ENCODE measurements around the gene C1QB. TPM values are rescaled to one million over a fixed set of nuclear protein-coding genes. Genes with fewer than 3 reads are reported as not detected.

The C1QB gene
- total and polyA plus RNA-seq, 2 of the 4 experiments (the other 2 are of a cell fraction) = not detected

DNA sequence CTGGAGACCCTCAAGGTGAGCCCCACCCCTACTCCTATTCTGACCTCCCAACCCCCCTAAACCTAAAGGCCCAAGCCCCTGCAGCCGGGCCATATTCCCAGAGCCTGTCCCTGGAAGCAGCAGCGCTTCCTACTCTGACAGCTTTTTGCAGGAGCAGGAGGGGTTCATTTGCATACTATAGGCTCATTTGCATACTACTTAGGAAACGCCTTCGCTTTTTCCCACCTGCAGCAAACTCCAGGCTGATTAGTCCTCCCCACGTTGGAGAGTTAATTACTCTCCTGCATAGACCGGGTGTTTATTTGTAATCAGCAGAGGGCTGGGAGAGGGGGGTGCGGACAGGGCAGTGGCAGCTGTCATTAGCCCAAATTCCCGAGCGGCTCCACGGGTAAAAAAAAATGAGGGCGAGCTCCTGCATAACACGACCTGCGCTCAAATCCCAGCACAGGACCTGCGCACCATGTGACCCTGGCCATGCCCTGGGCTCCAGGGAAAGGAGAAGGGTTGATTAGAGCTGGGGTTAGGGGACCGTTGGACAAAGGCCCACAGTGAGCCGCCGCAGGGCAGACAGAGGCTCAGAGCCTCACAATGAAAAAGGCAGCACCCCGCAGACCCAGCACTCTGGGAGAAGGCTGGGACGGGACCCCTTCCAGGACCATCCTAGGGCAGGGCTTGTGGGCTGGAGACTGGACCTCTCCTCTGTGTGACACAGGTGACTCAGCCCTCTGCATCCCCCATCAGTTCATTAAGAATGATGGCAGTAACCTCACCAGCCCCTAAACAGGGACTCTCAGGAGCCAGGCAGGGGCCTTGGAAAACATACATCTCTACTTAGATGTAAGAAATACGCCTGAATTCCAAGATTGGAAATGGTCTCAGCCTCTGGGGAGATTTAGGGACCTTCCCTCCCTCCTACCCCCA lies 26.5 kb upstream of the C1QB start:
- no peaks in the 10 kb centered on the region for H3K4me1 ChIP-seq (ENCODE audit: control insufficient read depth, insufficient read depth, low read length)
- H3K79me1 ChIP-seq (ENCODE audit: low read depth in 1 of 2, low read length in 2 of 2) = no peaks in the 10 kb centered on the region
- CTCF ChIA-PET = no interaction called here
- no peak overlapping the region for H4K8ac ChIP-seq (ENCODE audit: low read depth in 2 of 2, low read length in 2 of 2)
- no peak overlapping the region for H2AK9ac ChIP-seq (replicated peaks; ENCODE audit: low read depth, low read length, poor library complexity)
- no peak overlapping the region for H2AK5ac ChIP-seq (ENCODE audit: low read depth, low read length)
- H3K14ac ChIP-seq (replicated peaks; ENCODE audit: low read depth, low read length) = no peak overlapping the region
- H3K4me2 ChIP-seq (ENCODE audit: low read depth, low read length) = no peak overlapping the region
- H3K4me3 ChIP-seq (ENCODE audit: insufficient read depth, low read depth, low read length) = no peak overlapping the region
- H3K18ac ChIP-seq (ENCODE audit: low read depth, low read length) = no peak overlapping the region
- no peak overlapping the region for H3K9ac ChIP-seq (ENCODE audit: low read depth, low read length)
- 20% methylated on average over 3 of the region's 20 CpGs; no CpG with 5 or more reads in 1 of the 2 experiments for WGBS, 2 experiments (ENCODE audit: extremely low coverage in 2 of 2, insufficient read length in 1 of 2)
- no peak overlapping the region for H3K56ac ChIP-seq (ENCODE audit: extremely low read depth, insufficient read depth, low read length)
- in situ Hi-C loops (cut with MboI; ENCODE audit: low sequenced_read_pairs) = no loop called here
- no peak overlapping the region for H3K4ac ChIP-seq (ENCODE audit: low read depth, low read length)
- no peak for DNase-seq
- peaks cover 63% of the 10 kb centered on the region for H3K27me3 ChIP-seq (ENCODE audit: control insufficient read depth, insufficient read depth, low read length)
- no peak overlapping the region for H3K23ac ChIP-seq (ENCODE audit: low read depth, low read length)
- no peaks in the 10 kb centered on the region for H3K36me3 ChIP-seq (ENCODE audit: control insufficient read depth, insufficient read depth, low read length)
- H3K27ac ChIP-seq (ENCODE audit: insufficient read depth, low read length) = no peak overlapping the region
- H3K9me1 ChIP-seq (ENCODE audit: insufficient read depth, low read length) = no peaks in the 10 kb centered on the region
- H2BK120ac ChIP-seq (ENCODE audit: low read depth, low read length) = no peak overlapping the region
- POLR2A ChIA-PET (ENCODE audit: unreplicated experiment) = no interaction called here
- intact Hi-C loops (cut with micrococcal nuclease) = no loop called here
- H2BK5ac ChIP-seq (ENCODE audit: low read depth, low read length, poor library complexity, severe bottlenecking) = no peak overlapping the region
- H4K20me1 ChIP-seq (ENCODE audit: insufficient read depth, low read length) = peaks cover 3% of the 10 kb centered on the region; the same call in 1 of the 2 replicates
- no peak overlapping the region for H2AFZ ChIP-seq (replicated peaks; ENCODE audit: low read length, poor library complexity)
- no peak overlapping the region for H4K91ac ChIP-seq (ENCODE audit: insufficient read depth, low read depth, low read length)
- no peak overlapping the region for H4K5ac ChIP-seq (ENCODE audit: low read depth, low read length)
- H3K9me3 ChIP-seq (ENCODE audit: control insufficient read depth, insufficient read depth, low read length) = no peaks in the 10 kb centered on the region
- H2BK15ac ChIP-seq (ENCODE audit: low read depth, low read length) = no peak overlapping the region
- H2BK20ac ChIP-seq (ENCODE audit: low read depth, low read length) = no peak overlapping the region
- ATAC-seq (ENCODE audit: low read depth) = no peak
- dilution Hi-C loops (cut with HindIII; ENCODE audit: low sequenced_read_pairs, unreplicated experiment) = no loop called here
- BruUV-seq (replicated peaks) = no TSS peak
- TF ChIP-seq CHD1 (IDR thresholded peaks at IDR 0.05; ENCODE audit: low read depth, low read length) = no peak
- TF ChIP-seq SMC3 (IDR thresholded peaks at IDR 0.05; ENCODE audit: low read depth, low read length) = no peak
- TF ChIP-seq, protein P1, sequence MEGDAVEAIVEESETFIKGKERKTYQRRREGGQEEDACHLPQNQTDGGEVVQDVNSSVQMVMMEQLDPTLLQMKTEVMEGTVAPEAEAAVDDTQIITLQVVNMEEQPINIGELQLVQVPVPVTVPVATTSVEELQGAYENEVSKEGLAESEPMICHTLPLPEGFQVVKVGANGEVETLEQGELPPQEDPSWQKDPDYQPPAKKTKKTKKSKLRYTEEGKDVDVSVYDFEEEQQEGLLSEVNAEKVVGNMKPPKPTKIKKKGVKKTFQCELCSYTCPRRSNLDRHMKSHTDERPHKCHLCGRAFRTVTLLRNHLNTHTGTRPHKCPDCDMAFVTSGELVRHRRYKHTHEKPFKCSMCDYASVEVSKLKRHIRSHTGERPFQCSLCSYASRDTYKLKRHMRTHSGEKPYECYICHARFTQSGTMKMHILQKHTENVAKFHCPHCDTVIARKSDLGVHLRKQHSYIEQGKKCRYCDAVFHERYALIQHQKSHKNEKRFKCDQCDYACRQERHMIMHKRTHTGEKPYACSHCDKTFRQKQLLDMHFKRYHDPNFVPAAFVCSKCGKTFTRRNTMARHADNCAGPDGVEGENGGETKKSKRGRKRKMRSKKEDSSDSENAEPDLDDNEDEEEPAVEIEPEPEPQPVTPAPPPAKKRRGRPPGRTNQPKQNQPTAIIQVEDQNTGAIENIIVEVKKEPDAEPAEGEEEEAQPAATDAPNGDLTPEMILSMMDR (conservative IDR thresholded peaks at IDR 0.05; ENCODE audit: low read depth, low read length) = no peak
- TF ChIP-seq MAZ (IDR thresholded peaks at IDR 0.05; ENCODE audit: borderline replicate concordance, low read depth, low read length) = no peak
- TF ChIP-seq MAFK (IDR thresholded peaks at IDR 0.05; ENCODE audit: low read depth, low read length) = no peak
- TF ChIP-seq RAD21 (IDR thresholded peaks at IDR 0.05; ENCODE audit: low read length) = no peak
- TF ChIP-seq, protein P2, sequence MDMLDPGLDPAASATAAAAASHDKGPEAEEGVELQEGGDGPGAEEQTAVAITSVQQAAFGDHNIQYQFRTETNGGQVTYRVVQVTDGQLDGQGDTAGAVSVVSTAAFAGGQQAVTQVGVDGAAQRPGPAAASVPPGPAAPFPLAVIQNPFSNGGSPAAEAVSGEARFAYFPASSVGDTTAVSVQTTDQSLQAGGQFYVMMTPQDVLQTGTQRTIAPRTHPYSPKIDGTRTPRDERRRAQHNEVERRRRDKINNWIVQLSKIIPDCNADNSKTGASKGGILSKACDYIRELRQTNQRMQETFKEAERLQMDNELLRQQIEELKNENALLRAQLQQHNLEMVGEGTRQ (IDR thresholded peaks at IDR 0.05; ENCODE audit: low read depth, low read length) = no peak
- TF ChIP-seq POLR2A (IDR thresholded peaks at IDR 0.05; ENCODE audit: low read depth, low read length) = no peak
- no peak for TF ChIP-seq MXI1 (IDR thresholded peaks at IDR 0.05; ENCODE audit: borderline replicate concordance, low read depth, low read length)
- no peak for TF ChIP-seq FOS (IDR thresholded peaks at IDR 0.05; ENCODE audit: low read depth, low read length)
- no peak for TF ChIP-seq RFX5 (IDR thresholded peaks at IDR 0.05; ENCODE audit: low read depth, low read length)
- no peak for TF ChIP-seq CEBPB (IDR thresholded peaks at IDR 0.05; ENCODE audit: low read depth, low read length)
- TF ChIP-seq BHLHE40 (IDR thresholded peaks at IDR 0.05; ENCODE audit: low read depth, low read length) = no peak
- TF ChIP-seq NFE2L2 (IDR thresholded peaks at IDR 0.05; ENCODE audit: low read depth, low read length) = no peak
- no peak for TF ChIP-seq RCOR1 (IDR thresholded peaks at IDR 0.05; ENCODE audit: insufficient replicate concordance, low read length)
